Transverse colon (tissue), 3 donors: ENCODE measurements around the gene ARPP19.

ENCODE experiments used
- POLR2A ChIP-seq: fragments of 450-650 bp; IDR thresholded peaks from one replicate; pipeline ENCODE4 v1.6.1; 2016; ENCODE audit warnings: antibody characterized with exemption, mild to moderate bottlenecking, moderate library complexity
- TF ChIP-seq, protein P1 (sequence below), 5 experiments: fragments of 200-600 bp in 3 of 5; fragments of 450-650 bp in 2 of 5; sonication (generic) in 3 of 5; IDR thresholded peaks; 1 replicate in 2 of 5; 2 replicates in 3 of 5; pipeline ENCODE4 v1.5.1; 2016 to 2017; ENCODE audit warnings: antibody characterized with exemption in 5 of 5, inconsistent platforms in 3 of 5, mild to moderate bottlenecking in 2 of 5, moderate library complexity in 1 of 5

DNA sequence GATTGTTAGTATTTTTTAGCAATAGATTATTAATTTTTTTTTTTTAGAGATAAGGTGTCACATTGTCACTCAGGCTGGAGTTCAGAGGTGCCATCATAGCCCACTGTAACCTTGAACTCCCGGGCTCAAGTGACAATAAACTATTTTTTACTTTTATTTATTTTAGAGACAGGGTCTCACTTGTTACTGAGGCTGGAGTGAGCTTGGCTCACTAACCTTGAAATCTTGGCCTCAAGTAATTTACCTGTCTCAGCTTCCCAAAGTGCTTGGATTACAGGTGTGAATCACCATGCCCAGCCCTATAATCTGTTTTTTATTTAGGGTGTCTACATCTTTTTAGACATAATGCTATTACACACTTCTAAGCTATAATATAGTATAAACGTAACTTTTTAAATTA is 7.9 kb upstream of the ARPP19 start:
- TF ChIP-seq, protein P1, sequence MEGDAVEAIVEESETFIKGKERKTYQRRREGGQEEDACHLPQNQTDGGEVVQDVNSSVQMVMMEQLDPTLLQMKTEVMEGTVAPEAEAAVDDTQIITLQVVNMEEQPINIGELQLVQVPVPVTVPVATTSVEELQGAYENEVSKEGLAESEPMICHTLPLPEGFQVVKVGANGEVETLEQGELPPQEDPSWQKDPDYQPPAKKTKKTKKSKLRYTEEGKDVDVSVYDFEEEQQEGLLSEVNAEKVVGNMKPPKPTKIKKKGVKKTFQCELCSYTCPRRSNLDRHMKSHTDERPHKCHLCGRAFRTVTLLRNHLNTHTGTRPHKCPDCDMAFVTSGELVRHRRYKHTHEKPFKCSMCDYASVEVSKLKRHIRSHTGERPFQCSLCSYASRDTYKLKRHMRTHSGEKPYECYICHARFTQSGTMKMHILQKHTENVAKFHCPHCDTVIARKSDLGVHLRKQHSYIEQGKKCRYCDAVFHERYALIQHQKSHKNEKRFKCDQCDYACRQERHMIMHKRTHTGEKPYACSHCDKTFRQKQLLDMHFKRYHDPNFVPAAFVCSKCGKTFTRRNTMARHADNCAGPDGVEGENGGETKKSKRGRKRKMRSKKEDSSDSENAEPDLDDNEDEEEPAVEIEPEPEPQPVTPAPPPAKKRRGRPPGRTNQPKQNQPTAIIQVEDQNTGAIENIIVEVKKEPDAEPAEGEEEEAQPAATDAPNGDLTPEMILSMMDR (IDR thresholded peaks at IDR 0.05): no peak
- TF ChIP-seq POLR2A: no peak
